H7 (cell line): ENCODE measurements around the gene EME2. TPM values are rescaled to one million over a fixed set of nuclear protein-coding genes. Genes with fewer than 3 reads are reported as not detected.
A peak's percentile ranks its signal among the peaks of the same experiment; 100 is the strongest.

Experiments used
- DNase-seq: peaks from one replicate; pipeline ENCODE4 v3.0.0; 2012
- H3K27me3 ChIP-seq: 2 replicates; pipeline ENCODE4 v1.6.0; 2011; ENCODE audit warnings: mild to moderate bottlenecking, low read length; ENCODE audit not compliant: control insufficient read depth, insufficient read depth
- H3K36me3 ChIP-seq: replicated peaks from 2 replicates; pipeline ENCODE4 v1.5.1; 2011; ENCODE audit warnings: low read length; ENCODE audit not compliant: control insufficient read depth, insufficient read depth
- H3K4me3 ChIP-seq: 2 replicates; pipeline ENCODE4 v1.5.1; 2011; ENCODE audit warnings: low read depth, mild to moderate bottlenecking, control low read depth, low read length, moderate library complexity; ENCODE audit not compliant: insufficient read depth
- total RNA-seq: library from RNA; depleted of rRNA; stranded (reverse); fragments of >200 nt; shearing (Covaris generic); gene quantifications from 2 replicates; pipeline ENCODE4 v1.2.3, GENCODE V29; 2014

Gene EME2
- total RNA-seq, 1 experiment from 2014 or later: 12.7 TPM

GRCh38 chr16:1740234-1740633 lies 32.4 kb upstream of the EME2 start:
- H3K4me3 ChIP-seq: no peak overlapping the region
- H3K27me3 ChIP-seq: no peaks in the 10 kb centered on the region
- DNase-seq: peak; percentile 38
- H3K36me3 ChIP-seq: no peaks in the 10 kb centered on the region; the same call in none of the 2 replicates

- H3K4me3 ChIP-seq: no peak overlapping the region
- H3K36me3 ChIP-seq: no peaks in the 10 kb centered on the region; the same call in none of the 2 replicates
- peak; percentile 55 for DNase-seq
- H3K27me3 ChIP-seq: no peaks in the 10 kb centered on the region
Observed at GRCh38 chr16:1740781-1741490, 31.7 kb upstream of the EME2 start.

- Histone ChIP-seq H3K36me3 (no peaks in the 10 kb centered on the region; the same call in none of the 2 replicates), H3K27me3 (no peaks in the 10 kb centered on the region), H3K4me3 (no peak overlapping the region)
- no peak for DNase-seq
Observed at GRCh38 chr16:1741553-1742165, 31.0 kb upstream of the EME2 start.

- no peaks in the 10 kb centered on the region; the same call in none of the 2 replicates for H3K36me3 ChIP-seq
- DNase-seq: no peak
- H3K27me3 ChIP-seq: no peaks in the 10 kb centered on the region
- H3K4me3 ChIP-seq: no peak overlapping the region
Observed at GRCh38 chr16:1743376-1744337, 29.0 kb upstream of the EME2 start.

GRCh38 chr16:1744338-1744840 lies 28.2 kb upstream of the EME2 start:
- H3K36me3 ChIP-seq: no peaks in the 10 kb centered on the region; the same call in none of the 2 replicates
- no peak for DNase-seq
- H3K4me3 ChIP-seq: no peak overlapping the region
- H3K27me3 ChIP-seq: no peaks in the 10 kb centered on the region

- no peaks in the 10 kb centered on the region for H3K27me3 ChIP-seq
- no peaks in the 10 kb centered on the region; the same call in none of the 2 replicates for H3K36me3 ChIP-seq
- no peak for DNase-seq
- H3K4me3 ChIP-seq: no peak overlapping the region
Observed at GRCh38 chr16:1745181-1745899, 27.3 kb upstream of the EME2 start.

GRCh38 chr16:1745900-1746692 lies 26.5 kb upstream of the EME2 start:
- DNase-seq: no peak
- H3K4me3 ChIP-seq: no peak overlapping the region
- H3K27me3 ChIP-seq: no peaks in the 10 kb centered on the region
- H3K36me3 ChIP-seq: no peaks in the 10 kb centered on the region; the same call in none of the 2 replicates

GRCh38 chr16:1746693-1747195 lies 25.9 kb upstream of the EME2 start:
- no peak for DNase-seq
- Histone ChIP-seq H3K4me3 (no peak overlapping the region), H3K36me3 (peaks cover 1% of the 10 kb centered on the region), H3K27me3 (no peaks in the 10 kb centered on the region)

GRCh38 chr16:1747934-1748333 lies 24.7 kb upstream of the EME2 start:
- no peak for DNase-seq
- Histone ChIP-seq H3K4me3 (no peak overlapping the region), H3K36me3 (peaks cover 6% of the 10 kb centered on the region), H3K27me3 (no peaks in the 10 kb centered on the region)

- no peak overlapping the region for H3K4me3 ChIP-seq
Observed at GRCh38 chr16:1749152-1750117, 23.2 kb upstream of the EME2 start.

GRCh38 chr16:1751946-1752345 lies 20.7 kb upstream of the EME2 start:
- no peak overlapping the region for H3K4me3 ChIP-seq
- H3K36me3 ChIP-seq: peaks cover 6% of the 10 kb centered on the region
- DNase-seq: no peak
- H3K27me3 ChIP-seq: no peaks in the 10 kb centered on the region

More at GRCh38 chr16:1749152-1750117, 23.2 kb upstream of the EME2 start:
- H3K27me3 ChIP-seq: no peaks in the 10 kb centered on the region
- no peak for DNase-seq
- H3K36me3 ChIP-seq: peaks cover 6% of the 10 kb centered on the region

- H3K27me3 ChIP-seq: no peaks in the 10 kb centered on the region
- no peak overlapping the region for H3K4me3 ChIP-seq
- H3K36me3 ChIP-seq: peaks cover 6% of the 10 kb centered on the region
- DNase-seq: no peak
Observed at GRCh38 chr16:1752853-1753252, 19.8 kb upstream of the EME2 start.
